HepG2 (cell line): Measurements from ENCODE around the gene DSG4. TPM values are rescaled to one million over a fixed set of nuclear protein-coding genes. Genes with fewer than 3 reads are reported as not detected.

Source experiments
- ATAC-seq: fragments of 200-7000 bp; cut with Tn5 transposase; 3 replicates; pipeline ENCODE4 v1.9.1; 2020; ENCODE audit warnings: mild to moderate bottlenecking, moderate library complexity
- BruUV-seq: library from RNA; stranded (reverse); fragments of 400-500 nt; replicated peaks from 2 replicates; lab custom pipeline; 2021; lab: Mats Ljungman, UMichigan
- CTCF ChIA-PET: fragments of 300-600 bp; formaldehyde crosslinking; extraction: SDS; loops from one replicate; lab custom pipeline; 2021; ENCODE audit warnings: low total read pairs, inconsistent platforms, low intra/inter-chr PET ratio; lab: Yijun Ruan, JAX
- POLR2A ChIA-PET: fragments of 350-600 bp; sonication (Branson Sonifier 250); formaldehyde crosslinking; loops from one replicate; lab custom pipeline; 2020; ENCODE audit warnings: antibody characterized with exemption, inconsistent platforms; lab: Yijun Ruan, JAX
- DNase-seq: peaks from one replicate; pipeline ENCODE4 v3.0.0-alpha.2; 2015; ENCODE audit warnings: low spot score
- FAIRE-seq: peaks from 3 replicates; lab custom pipeline; 2011; peaks lifted over from hg19 to GRCh38; lab: Jason Lieb, UNC
- H2AFZ ChIP-seq: one replicate; pipeline ENCODE4 v1.6.1; 2011; ENCODE audit warnings: low read length, inconsistent platforms
- H3K27ac ChIP-seq: fragments of 300-600 bp; 3 replicates; pipeline ENCODE4 v1.8.0; 2011; ENCODE audit warnings: mixed run types, mild to moderate bottlenecking, mixed read lengths, low read length, inconsistent platforms; ENCODE audit not compliant: insufficient read depth; ENCODE audit errors: extremely low read length
- H3K27me3 ChIP-seq, 2 experiments: fragments of 200-600 bp in 1 of 2; 2 replicates in 1 of 2; 3 replicates in 1 of 2; pipeline versions ENCODE4 v1.6.0 to v1.8.0; 2011; ENCODE audit warnings: low read length in 2 of 2, mild to moderate bottlenecking in 2 of 2, moderate library complexity in 2 of 2, inconsistent platforms in 1 of 2; ENCODE audit not compliant: insufficient read depth in 2 of 2, control insufficient read depth in 1 of 2
- H3K36me3 ChIP-seq, 2 experiments: fragments of 200-600 bp in 1 of 2; replicated peaks in 1 of 2; 2 replicates in 1 of 2; 3 replicates in 1 of 2; pipeline versions ENCODE4 v1.5.1 to v1.8.0; 2011; ENCODE audit warnings: low read length in 2 of 2, inconsistent platforms in 1 of 2; ENCODE audit not compliant: insufficient read depth in 2 of 2, control insufficient read depth in 1 of 2
- H3K4me1 ChIP-seq: 2 replicates; pipeline ENCODE4 v1.5.1; 2012; ENCODE audit warnings: low read length, inconsistent platforms; ENCODE audit not compliant: insufficient read depth
- H3K4me2 ChIP-seq: 2 replicates; pipeline ENCODE4 v1.6.0; 2011; ENCODE audit warnings: low read depth, low read length, inconsistent platforms
- H3K4me3 ChIP-seq, 3 experiments: fragments of 200-600 bp in 1 of 3; sonication (generic), shearing (Covaris generic) in 1 of 3; replicated peaks in 1 of 3; 2 replicates each; pipeline ENCODE4 v1.5.1; 2011 to 2016; ENCODE audit warnings: low read length in 3 of 3, inconsistent platforms in 2 of 3, low read depth in 2 of 3, mild to moderate bottlenecking in 2 of 3, control low read depth in 1 of 3, mixed read lengths in 1 of 3; ENCODE audit not compliant: insufficient read depth in 1 of 3
- H3K79me2 ChIP-seq: one replicate; pipeline ENCODE4 v1.6.1; 2011; ENCODE audit warnings: low read length, inconsistent platforms; ENCODE audit not compliant: insufficient read depth
- H3K9ac ChIP-seq: 2 replicates; pipeline ENCODE4 v1.6.0; 2011; ENCODE audit warnings: mild to moderate bottlenecking, low read depth, low read length, inconsistent platforms; ENCODE audit not compliant: insufficient read depth
- H3K9me3 ChIP-seq: 2 replicates; pipeline ENCODE4 v1.5.1; 2012; ENCODE audit warnings: mild to moderate bottlenecking, low read length
- H4K20me1 ChIP-seq: 2 replicates; pipeline ENCODE4 v1.6.0; 2011; ENCODE audit warnings: inconsistent platforms, mild to moderate bottlenecking, low read length, moderate library complexity; ENCODE audit not compliant: insufficient read depth
- KLF9 ChIP-seq: IDR thresholded peaks from 2 replicates; pipeline ENCODE4 v1.6.1; 2016; ENCODE audit warnings: low read depth
- RARA ChIP-seq: IDR thresholded peaks from 2 replicates; pipeline ENCODE4 v1.6.1; 2016; ENCODE audit warnings: missing genetic modification reagents, missing compliant biosample characterization
- SNRNP70 ChIP-seq: fragments of 200-400 bp; formaldehyde crosslinking; IDR thresholded peaks from 2 replicates; pipeline ENCODE4 v1.6.1; 2017; ENCODE audit warnings: mild to moderate bottlenecking, low read depth, low read length, moderate library complexity
- ZNF33B ChIP-seq: sonication (generic); formaldehyde crosslinking; IDR thresholded peaks from 2 replicates; pipeline ENCODE4 v1.5.1; 2020; ENCODE audit warnings: mild to moderate bottlenecking, missing genetic modification reagents
- ZNF761 ChIP-seq: sonication (generic); formaldehyde crosslinking; conservative IDR thresholded peaks from 2 replicates; pipeline ENCODE4 v1.4.0; 2020; ENCODE audit warnings: mild to moderate bottlenecking, missing genetic modification reagents
- ZSCAN12 ChIP-seq: sonication (generic); formaldehyde crosslinking; IDR thresholded peaks from 2 replicates; pipeline ENCODE4 v1.9.0; 2021; ENCODE audit warnings: mild to moderate bottlenecking, missing genetic modification reagents
- WGBS: methylation state at CpG from one replicate; pipeline ENCODE4 v1.1.6; 2017; ENCODE audit warnings: low lambda C conversion rate; 5-methylcytosine and 5-hydroxymethylcytosine counted together
- in situ Hi-C: cut with HindIII; loops from 2 replicates; pipeline ENCODE4 v1.10.0; 2017; ENCODE audit warnings: low pct_unique_long_range_greater_than_20kb; ENCODE audit not compliant: extremely low pct_ligation_motif_present
- intact Hi-C: fragments of 100-400 bp; cut with micrococcal nuclease; formaldehyde crosslinking; loops from one replicate; pipeline ENCODE4 v1.10.0; 2022; ENCODE audit not compliant: unreplicated experiment
- polyA plus RNA-seq, 8 experiments: library from polyadenylated mRNA; depleted of rRNA in 3 of 8; stranded (reverse) in 7 of 8; unstranded in 1 of 8; fragments of >200 nt; fragmentation: Illumina TruSeq in 4 of 8; extraction: Trizol in 4 of 8; gene quantifications; 2 replicates each; pipeline versions ENCODE4 v1.2.1 to v1.2.3, GENCODE V29; 2011 to 2016; ENCODE audit warnings: low read depth in 4 of 8, missing spikeins in 1 of 8, mixed read lengths in 1 of 8; ENCODE audit not compliant: insufficient read depth in 1 of 8
- total RNA-seq, 5 experiments: library from RNA; depleted of rRNA; stranded (reverse); fragments of >200 nt; fragmentation: Illumina TruSeq; extraction: Trizol; gene quantifications; 2 replicates each; pipeline ENCODE4 v1.2.3, GENCODE V29; 2016; ENCODE audit warnings: low read depth in 1 of 5
- TF ChIP-seq, protein P1 (sequence below): sonication (generic); formaldehyde crosslinking; IDR thresholded peaks from 2 replicates; pipeline ENCODE4 v1.9.0; 2021; ENCODE audit warnings: missing genetic modification reagents, borderline replicate concordance
- TF ChIP-seq, protein P2 (sequence below): sonication (generic); formaldehyde crosslinking; IDR thresholded peaks from 2 replicates; pipeline ENCODE4 v1.5.0; 2020; ENCODE audit warnings: mild to moderate bottlenecking, missing genetic modification reagents, borderline replicate concordance
- TF ChIP-seq, protein P3 (sequence below): sonication (generic); formaldehyde crosslinking; IDR thresholded peaks from 2 replicates; pipeline ENCODE4 v1.4.0; 2020; ENCODE audit warnings: missing genetic modification reagents

The DSG4 gene
- total and polyA plus RNA-seq, 2 of the 13 experiments (the other 11 are each of a cell fraction or from before 2014, with no cell fraction given) = 0.07 TPM; not detected in 1

DNA sequence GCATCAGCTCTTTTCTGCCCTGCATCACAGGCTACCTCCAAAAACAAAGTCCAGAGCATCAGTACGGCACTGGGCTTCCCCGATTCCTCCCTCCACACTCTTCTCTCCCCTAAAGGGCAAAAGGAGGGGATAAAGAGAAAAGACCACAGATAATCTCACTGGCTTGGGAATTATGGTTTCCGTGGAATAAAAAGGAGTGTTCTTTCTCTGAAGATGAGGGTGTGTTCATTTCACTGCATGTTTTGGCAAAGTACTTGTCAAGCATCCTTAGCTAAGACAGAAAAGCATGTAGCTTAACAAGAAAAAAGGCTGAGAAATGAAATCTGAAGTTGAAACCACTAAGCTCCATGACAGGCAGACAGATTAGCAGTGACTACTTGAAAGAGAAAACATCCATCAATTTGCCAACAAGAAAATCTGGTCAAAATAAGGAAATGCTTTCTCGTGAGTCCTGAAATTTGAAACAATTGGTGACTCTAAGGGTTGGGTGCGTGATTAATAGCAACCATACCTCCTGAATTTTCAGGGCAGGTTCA is 50.4 kb downstream of the DSG4 start:
- in situ Hi-C loops = no loop called here
- ChIA-PET CTCF (no interaction called here), POLR2A (no interaction called here)
- H3K4me2 ChIP-seq = no peak overlapping the region
- FAIRE-seq (no peak), DNase-seq (no peak), ATAC-seq (no peak)
- H3K4me1 ChIP-seq = peaks cover 8% of the 10 kb centered on the region; the same call in 1 of the 2 replicates
- no TSS peak for BruUV-seq
- H3K36me3 ChIP-seq = no peaks in the 10 kb centered on the region
- no peak overlapping the region for H3K9ac ChIP-seq
- no peaks in the 10 kb centered on the region for H3K27me3 ChIP-seq
- 22% methylated on average over 5 of the region's 5 CpGs for WGBS
- intact Hi-C loops = loop anchor here (10.0 kb wide), 1 partner anchor 432 kb away; no protein-coding TSS in a partner anchor
- no peaks in the 10 kb centered on the region for H4K20me1 ChIP-seq
- H3K79me2 ChIP-seq = no peaks in the 10 kb centered on the region
- no peak overlapping the region for H3K4me3 ChIP-seq
- no peak overlapping the region for H2AFZ ChIP-seq
- H3K9me3 ChIP-seq = no peaks in the 10 kb centered on the region
- no peak overlapping the region for H3K27ac ChIP-seq
- no peak for TF ChIP-seq ZSCAN12 (CRISPR knock-in tag)
- TF ChIP-seq, protein P1, sequence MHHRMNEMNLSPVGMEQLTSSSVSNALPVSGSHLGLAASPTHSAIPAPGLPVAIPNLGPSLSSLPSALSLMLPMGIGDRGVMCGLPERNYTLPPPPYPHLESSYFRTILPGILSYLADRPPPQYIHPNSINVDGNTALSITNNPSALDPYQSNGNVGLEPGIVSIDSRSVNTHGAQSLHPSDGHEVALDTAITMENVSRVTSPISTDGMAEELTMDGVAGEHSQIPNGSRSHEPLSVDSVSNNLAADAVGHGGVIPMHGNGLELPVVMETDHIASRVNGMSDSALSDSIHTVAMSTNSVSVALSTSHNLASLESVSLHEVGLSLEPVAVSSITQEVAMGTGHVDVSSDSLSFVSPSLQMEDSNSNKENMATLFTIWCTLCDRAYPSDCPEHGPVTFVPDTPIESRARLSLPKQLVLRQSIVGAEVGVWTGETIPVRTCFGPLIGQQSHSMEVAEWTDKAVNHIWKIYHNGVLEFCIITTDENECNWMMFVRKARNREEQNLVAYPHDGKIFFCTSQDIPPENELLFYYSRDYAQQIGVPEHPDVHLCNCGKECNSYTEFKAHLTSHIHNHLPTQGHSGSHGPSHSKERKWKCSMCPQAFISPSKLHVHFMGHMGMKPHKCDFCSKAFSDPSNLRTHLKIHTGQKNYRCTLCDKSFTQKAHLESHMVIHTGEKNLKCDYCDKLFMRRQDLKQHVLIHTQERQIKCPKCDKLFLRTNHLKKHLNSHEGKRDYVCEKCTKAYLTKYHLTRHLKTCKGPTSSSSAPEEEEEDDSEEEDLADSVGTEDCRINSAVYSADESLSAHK (CRISPR knock-in tag) = no peak
- TF ChIP-seq, protein P2, sequence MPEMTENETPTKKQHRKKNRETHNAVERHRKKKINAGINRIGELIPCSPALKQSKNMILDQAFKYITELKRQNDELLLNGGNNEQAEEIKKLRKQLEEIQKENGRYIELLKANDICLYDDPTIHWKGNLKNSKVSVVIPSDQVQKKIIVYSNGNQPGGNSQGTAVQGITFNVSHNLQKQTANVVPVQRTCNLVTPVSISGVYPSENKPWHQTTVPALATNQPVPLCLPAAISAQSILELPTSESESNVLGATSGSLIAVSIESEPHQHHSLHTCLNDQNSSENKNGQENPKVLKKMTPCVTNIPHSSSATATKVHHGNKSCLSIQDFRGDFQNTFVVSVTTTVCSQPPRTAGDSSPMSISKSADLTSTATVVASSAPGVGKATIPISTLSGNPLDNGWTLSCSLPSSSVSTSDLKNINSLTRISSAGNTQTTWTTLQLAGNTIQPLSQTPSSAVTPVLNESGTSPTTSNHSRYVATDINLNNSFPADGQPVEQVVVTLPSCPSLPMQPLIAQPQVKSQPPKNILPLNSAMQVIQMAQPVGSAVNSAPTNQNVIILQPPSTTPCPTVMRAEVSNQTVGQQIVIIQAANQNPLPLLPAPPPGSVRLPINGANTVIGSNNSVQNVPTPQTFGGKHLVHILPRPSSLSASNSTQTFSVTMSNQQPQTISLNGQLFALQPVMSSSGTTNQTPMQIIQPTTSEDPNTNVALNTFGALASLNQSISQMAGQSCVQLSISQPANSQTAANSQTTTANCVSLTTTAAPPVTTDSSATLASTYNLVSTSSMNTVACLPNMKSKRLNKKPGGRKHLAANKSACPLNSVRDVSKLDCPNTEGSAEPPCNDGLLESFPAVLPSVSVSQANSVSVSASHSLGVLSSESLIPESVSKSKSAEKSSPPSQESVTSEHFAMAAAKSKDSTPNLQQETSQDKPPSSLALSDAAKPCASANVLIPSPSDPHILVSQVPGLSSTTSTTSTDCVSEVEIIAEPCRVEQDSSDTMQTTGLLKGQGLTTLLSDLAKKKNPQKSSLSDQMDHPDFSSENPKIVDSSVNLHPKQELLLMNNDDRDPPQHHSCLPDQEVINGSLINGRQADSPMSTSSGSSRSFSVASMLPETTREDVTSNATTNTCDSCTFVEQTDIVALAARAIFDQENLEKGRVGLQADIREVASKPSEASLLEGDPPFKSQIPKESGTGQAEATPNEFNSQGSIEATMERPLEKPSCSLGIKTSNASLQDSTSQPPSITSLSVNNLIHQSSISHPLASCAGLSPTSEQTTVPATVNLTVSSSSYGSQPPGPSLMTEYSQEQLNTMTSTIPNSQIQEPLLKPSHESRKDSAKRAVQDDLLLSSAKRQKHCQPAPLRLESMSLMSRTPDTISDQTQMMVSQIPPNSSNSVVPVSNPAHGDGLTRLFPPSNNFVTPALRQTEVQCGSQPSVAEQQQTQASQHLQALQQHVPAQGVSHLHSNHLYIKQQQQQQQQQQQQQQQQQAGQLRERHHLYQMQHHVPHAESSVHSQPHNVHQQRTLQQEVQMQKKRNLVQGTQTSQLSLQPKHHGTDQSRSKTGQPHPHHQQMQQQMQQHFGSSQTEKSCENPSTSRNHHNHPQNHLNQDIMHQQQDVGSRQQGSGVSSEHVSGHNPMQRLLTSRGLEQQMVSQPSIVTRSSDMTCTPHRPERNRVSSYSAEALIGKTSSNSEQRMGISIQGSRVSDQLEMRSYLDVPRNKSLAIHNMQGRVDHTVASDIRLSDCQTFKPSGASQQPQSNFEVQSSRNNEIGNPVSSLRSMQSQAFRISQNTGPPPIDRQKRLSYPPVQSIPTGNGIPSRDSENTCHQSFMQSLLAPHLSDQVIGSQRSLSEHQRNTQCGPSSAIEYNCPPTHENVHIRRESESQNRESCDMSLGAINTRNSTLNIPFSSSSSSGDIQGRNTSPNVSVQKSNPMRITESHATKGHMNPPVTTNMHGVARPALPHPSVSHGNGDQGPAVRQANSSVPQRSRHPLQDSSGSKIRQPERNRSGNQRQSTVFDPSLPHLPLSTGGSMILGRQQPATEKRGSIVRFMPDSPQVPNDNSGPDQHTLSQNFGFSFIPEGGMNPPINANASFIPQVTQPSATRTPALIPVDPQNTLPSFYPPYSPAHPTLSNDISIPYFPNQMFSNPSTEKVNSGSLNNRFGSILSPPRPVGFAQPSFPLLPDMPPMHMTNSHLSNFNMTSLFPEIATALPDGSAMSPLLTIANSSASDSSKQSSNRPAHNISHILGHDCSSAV = no peak
- TF ChIP-seq KLF9 = no peak
- TF ChIP-seq RARA = no peak
- TF ChIP-seq, protein P3, sequence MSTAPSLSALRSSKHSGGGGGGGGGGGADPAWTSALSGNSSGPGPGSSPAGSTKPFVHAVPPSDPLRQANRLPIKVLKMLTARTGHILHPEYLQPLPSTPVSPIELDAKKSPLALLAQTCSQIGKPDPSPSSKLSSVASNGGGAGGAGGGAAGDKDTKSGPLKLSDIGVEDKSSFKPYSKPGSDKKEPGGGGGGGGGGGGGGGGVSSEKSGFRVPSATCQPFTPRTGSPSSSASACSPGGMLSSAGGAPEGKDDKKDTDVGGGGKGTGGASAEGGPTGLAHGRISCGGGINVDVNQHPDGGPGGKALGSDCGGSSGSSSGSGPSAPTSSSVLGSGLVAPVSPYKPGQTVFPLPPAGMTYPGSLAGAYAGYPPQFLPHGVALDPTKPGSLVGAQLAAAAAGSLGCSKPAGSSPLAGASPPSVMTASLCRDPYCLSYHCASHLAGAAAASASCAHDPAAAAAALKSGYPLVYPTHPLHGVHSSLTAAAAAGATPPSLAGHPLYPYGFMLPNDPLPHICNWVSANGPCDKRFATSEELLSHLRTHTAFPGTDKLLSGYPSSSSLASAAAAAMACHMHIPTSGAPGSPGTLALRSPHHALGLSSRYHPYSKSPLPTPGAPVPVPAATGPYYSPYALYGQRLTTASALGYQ (CRISPR knock-in tag) = no peak
- TF ChIP-seq SNRNP70 = no peak
- TF ChIP-seq ZNF33B = no peak
- no peak for TF ChIP-seq ZNF761 (CRISPR knock-in tag)
